OCI-M1 (cell line): ENCODE data around the gene DLL4.
"Not testable (repeated sequence)": the region's sequence is repeated elsewhere in the genome, so short reads cannot be mapped to it uniquely, and the experiment has no call there.

ENCODE experiments used
- DNase-seq: peaks from one replicate; lab custom pipeline; 2025; lab: John Stamatoyannopoulos, UW

DLL4 gene

GRCh38 chr15:40941528-40942336 is 12.6 kb downstream of the DLL4 start:
- DNase-seq = peak; percentile 87

- DNase-seq = peak; percentile 48
Measured at GRCh38 chr15:40942337-40942854, 13.3 kb downstream of the DLL4 start.

- DNase-seq = no peak
Measured at GRCh38 chr15:40942878-40943277, 13.7 kb downstream of the DLL4 start.

GRCh38 chr15:40943764-40944365 is 14.7 kb downstream of the DLL4 start:
- DNase-seq = no peak

GRCh38 chr15:40944510-40945296 is 15.6 kb downstream of the DLL4 start:
- DNase-seq = no peak

GRCh38 chr15:40948706-40949473 is 19.8 kb downstream of the DLL4 start:
- no peak for DNase-seq

GRCh38 chr15:40949756-40950207 is 20.6 kb downstream of the DLL4 start:
- DNase-seq = peak; percentile 41

- peak; percentile 50 for DNase-seq
Measured at GRCh38 chr15:40951764-40952163, 22.6 kb downstream of the DLL4 start.

GRCh38 chr15:40952301-40952900 is 23.3 kb downstream of the DLL4 start:
- peak; percentile 51 for DNase-seq

- peak; percentile 98 for DNase-seq
Measured at GRCh38 chr15:40952901-40953712, 24.0 kb downstream of the DLL4 start, which contains the start of gene CHAC1. Gene CHAC1 (plus strand): TSS chr15:40953471. CDS start chr15:40953584, 113 bp downstream.

- DNase-seq = no peak
Measured at GRCh38 chr15:40953713-40954074, 24.6 kb downstream of the DLL4 start.

GRCh38 chr15:40954158-40954848 is 25.2 kb downstream of the DLL4 start:
- DNase-seq = not testable (repeated sequence)

GRCh38 chr15:40955141-40955903 is 26.2 kb downstream of the DLL4 start:
- no peak for DNase-seq

GRCh38 chr15:40955930-40956540 is 26.9 kb downstream of the DLL4 start:
- DNase-seq = peak; percentile 22

GRCh38 chr15:40956541-40956982 is 27.4 kb downstream of the DLL4 start:
- no peak for DNase-seq

- DNase-seq = peak; percentile 36
Measured at GRCh38 chr15:40957041-40957555, 28.0 kb downstream of the DLL4 start.

- DNase-seq = peak; percentile 36
Measured at GRCh38 chr15:40957581-40958051, 28.5 kb downstream of the DLL4 start.

- DNase-seq = no peak
Measured at GRCh38 chr15:40958146-40958545, 29.0 kb downstream of the DLL4 start.
